ENCODE results near the gene STIP1. TPM values are rescaled to one million over a fixed set of nuclear protein-coding genes. Genes with fewer than 3 reads are reported as not detected.

The STIP1 gene
- total and polyA plus RNA-seq, 10 of the 15 experiments (the other 5 are each of a cell fraction or from before 2014, with no cell fraction given) = 25.2 to 291 (median 191) TPM

- ChIA-PET CTCF (interaction anchor here (0.6 to 6.2 kb wide), 11 partner anchors 10 to 77 kb away, joined by 3 to 31 read pairs (median 4); partner anchors contain the start of genes NUDT22, PLCB3, PRDX5 and TRMT112), RAD21 (ENCODE audit: unreplicated experiment) (interaction anchor here (0.7 to 8.6 kb wide), 11 partner anchors 9 to 76 kb away, joined by 3 to 104 read pairs (median 5); partner anchors contain the start of genes CATSPERZ, FERMT3, NUDT22 and PLCB3), POLR2A (interaction anchor here (0.5 to 7.4 kb wide), 22 partner anchors 9 to 1569 kb away, joined by 3 to 77 read pairs (median 4); partner anchors contain the start of genes BAD, CATSPERZ, DNAJC4 and ESRRA), SMC1A (ENCODE audit: uncharacterized antibody, unreplicated experiment) (interaction anchor here (0.9 to 5.0 kb wide), 3 partner anchors 15 to 63 kb away, joined by 3 to 40 read pairs (median 6); partner anchors contain the start of genes FERMT3, NUDT22 and TRPT1)
- Histone ChIP-seq H4K20me1 (ENCODE audit: control insufficient read depth, insufficient read depth) (no peaks in the 10 kb centered on the region), H3K9me3 (replicated peaks; ENCODE audit: control insufficient read depth, insufficient read depth, low read length) (no peaks in the 10 kb centered on the region), H3K79me2 (ENCODE audit: control insufficient read depth, insufficient read depth, low read length) (peaks cover 35% of the 10 kb centered on the region), H3K4me2 (ENCODE audit: control insufficient read depth, insufficient read depth) (0 out of 2 replicates have a peak overlapping the region, but pooled peaks have one; percentile 90), H3K4me3 (peak overlapping the region; percentile 59), H3K36me3 (ENCODE audit: control insufficient read depth in 2 of 2, insufficient read depth in 2 of 2, low read length in 1 of 2) (peaks cover 0 to 15% of the 10 kb centered on the region in 2 experiments; a peak in 2 of 4 replicates), H3K4me1 (ENCODE audit: control insufficient read depth, insufficient read depth, low read length) (peaks cover 37% of the 10 kb centered on the region), H3K9ac (ENCODE audit: control insufficient read depth, insufficient read depth, low read length) (peak overlapping the region; percentile 87), H2AFZ (ENCODE audit: control insufficient read depth, low read depth, low read length) (peak overlapping the region; percentile 82), H3K27ac (ENCODE audit: control insufficient read depth, insufficient read depth) (peak overlapping the region; percentile 92), H3K27me3 (replicated peaks in 1 of 2; ENCODE audit: control insufficient read depth in 2 of 2, insufficient read depth in 2 of 2, low read length in 1 of 2) (no peaks in the 10 kb centered on the region)
- FAIRE-seq (no peak), ATAC-seq (peak; percentile 83), DNase-seq (ENCODE audit: low read depth, low spot score) (peak; percentile 91)
- TF ChIP-seq HSF1 (IDR thresholded peaks at IDR 0.05; ENCODE audit: low read depth, low read length) (no peak), SMARCA5 (IDR thresholded peaks at IDR 0.05) (no peak), BRCA1 (IDR thresholded peaks at IDR 0.05; ENCODE audit: low read depth, low read length) (no peak), USF1 (IDR thresholded peaks at IDR 0.05; ENCODE audit: borderline replicate concordance, extremely low read length, insufficient read depth, low read depth, low read length) (no peak), POLR2A (IDR thresholded peaks at IDR 0.05; ENCODE audit: low read depth, low read length) (peak; percentile 65; the same call in 1 of the 2 replicates), KDM1A (IDR thresholded peaks at IDR 0.05; ENCODE audit: borderline replicate concordance) (no peak), PBX3 (IDR thresholded peaks at IDR 0.05; ENCODE audit: insufficient replicate concordance, low read depth, low read length) (no peak), MTA3 (IDR thresholded peaks at IDR 0.05; ENCODE audit: borderline replicate concordance, low read length) (no peak), HDGF (IDR thresholded peaks at IDR 0.05) (peak; percentile 100), PAX8 (IDR thresholded peaks at IDR 0.05) (no peak)
- in situ Hi-C loops (cut with MboI) (loop anchor here (25.0 kb wide), 1 partner anchor 1621 kb away; the partner anchor contains the start of genes CFL1, EFEMP2 and MUS81), intact Hi-C loops (cut with micrococcal nuclease; ENCODE audit: unreplicated experiment) (loop anchor here (2.0 kb wide), 2 partner anchors 36 to 64 kb away; partner anchors contain the start of gene ESRRA)
- BruUV-seq (replicated peaks) = no TSS peak
- WGBS (ENCODE audit: insufficient coverage, insufficient replicate concordance, low lambda C conversion rate, missing lambda C conversion rate) = 0% methylated on average over 11 of the region's 24 CpGs
These were observed 55.2 kb downstream of the STIP1 start for GRCh38 chr11:64241241-64241490.

Measured in GM12878 (cell line).